ENCODE results near the gene PRKN.

GRCh38 chr6:162712694-162713093 lies 14.9 kb downstream of the PRKN start:
- TF ChIP-seq, protein P1, sequence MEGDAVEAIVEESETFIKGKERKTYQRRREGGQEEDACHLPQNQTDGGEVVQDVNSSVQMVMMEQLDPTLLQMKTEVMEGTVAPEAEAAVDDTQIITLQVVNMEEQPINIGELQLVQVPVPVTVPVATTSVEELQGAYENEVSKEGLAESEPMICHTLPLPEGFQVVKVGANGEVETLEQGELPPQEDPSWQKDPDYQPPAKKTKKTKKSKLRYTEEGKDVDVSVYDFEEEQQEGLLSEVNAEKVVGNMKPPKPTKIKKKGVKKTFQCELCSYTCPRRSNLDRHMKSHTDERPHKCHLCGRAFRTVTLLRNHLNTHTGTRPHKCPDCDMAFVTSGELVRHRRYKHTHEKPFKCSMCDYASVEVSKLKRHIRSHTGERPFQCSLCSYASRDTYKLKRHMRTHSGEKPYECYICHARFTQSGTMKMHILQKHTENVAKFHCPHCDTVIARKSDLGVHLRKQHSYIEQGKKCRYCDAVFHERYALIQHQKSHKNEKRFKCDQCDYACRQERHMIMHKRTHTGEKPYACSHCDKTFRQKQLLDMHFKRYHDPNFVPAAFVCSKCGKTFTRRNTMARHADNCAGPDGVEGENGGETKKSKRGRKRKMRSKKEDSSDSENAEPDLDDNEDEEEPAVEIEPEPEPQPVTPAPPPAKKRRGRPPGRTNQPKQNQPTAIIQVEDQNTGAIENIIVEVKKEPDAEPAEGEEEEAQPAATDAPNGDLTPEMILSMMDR (IDR thresholded peaks at IDR 0.05): no peak
- TF ChIP-seq POLR2A (IDR thresholded peaks at IDR 0.05): no peak
